GM18498 (cell line): ENCODE measurements around the gene ZBTB17.
"Not testable (repeated sequence)": the region's sequence is repeated elsewhere in the genome, so short reads cannot be mapped to it uniquely, and the experiment has no call there.

ENCODE experiments used
- ATAC-seq: cut with Tn5 transposase; IDR thresholded peaks from one replicate; pipeline ENCODE4 v1.9.1; 2021; ENCODE audit warnings: mild to moderate bottlenecking, moderate library complexity; ENCODE audit not compliant: unreplicated experiment

Gene ZBTB17

GRCh38 chr1:15902882-15903281, 73.0 kb downstream of the ZBTB17 start:
- no peak for ATAC-seq

DNA sequence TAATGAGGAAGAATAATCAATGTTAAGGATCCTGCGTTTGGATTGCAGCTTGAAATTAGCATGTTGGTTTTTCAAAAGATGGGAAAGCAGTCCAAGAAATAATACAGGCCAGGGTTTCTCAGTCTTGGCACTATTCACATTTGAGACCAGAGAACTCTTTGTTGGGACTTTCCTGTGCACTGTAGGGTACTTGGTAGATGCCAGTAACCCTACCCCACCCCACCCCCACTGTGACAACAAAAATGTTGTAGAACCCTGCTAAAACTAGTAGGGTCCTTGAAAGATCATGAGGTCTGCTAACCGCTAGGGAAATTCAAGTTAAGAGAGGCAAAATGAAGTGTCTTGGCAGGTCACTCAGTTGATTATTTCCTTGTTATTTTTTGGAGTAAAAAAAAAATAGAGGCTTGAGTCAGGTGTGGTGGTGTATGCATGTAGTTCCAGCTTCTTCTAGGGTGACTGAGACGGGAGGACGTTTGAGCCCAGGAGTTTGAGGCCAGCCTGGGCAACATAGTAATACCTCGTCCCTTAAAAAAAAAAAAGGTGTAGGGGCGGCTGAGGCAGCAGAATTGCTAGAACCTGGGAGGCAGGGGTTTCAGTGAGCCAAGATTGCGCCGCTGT, 75.1 kb downstream of the ZBTB17 start:
- no peak for ATAC-seq

- ATAC-seq, result no peak
These were observed 76.6 kb downstream of the ZBTB17 start for GRCh38 chr1:15899266-15899665.

DNA sequence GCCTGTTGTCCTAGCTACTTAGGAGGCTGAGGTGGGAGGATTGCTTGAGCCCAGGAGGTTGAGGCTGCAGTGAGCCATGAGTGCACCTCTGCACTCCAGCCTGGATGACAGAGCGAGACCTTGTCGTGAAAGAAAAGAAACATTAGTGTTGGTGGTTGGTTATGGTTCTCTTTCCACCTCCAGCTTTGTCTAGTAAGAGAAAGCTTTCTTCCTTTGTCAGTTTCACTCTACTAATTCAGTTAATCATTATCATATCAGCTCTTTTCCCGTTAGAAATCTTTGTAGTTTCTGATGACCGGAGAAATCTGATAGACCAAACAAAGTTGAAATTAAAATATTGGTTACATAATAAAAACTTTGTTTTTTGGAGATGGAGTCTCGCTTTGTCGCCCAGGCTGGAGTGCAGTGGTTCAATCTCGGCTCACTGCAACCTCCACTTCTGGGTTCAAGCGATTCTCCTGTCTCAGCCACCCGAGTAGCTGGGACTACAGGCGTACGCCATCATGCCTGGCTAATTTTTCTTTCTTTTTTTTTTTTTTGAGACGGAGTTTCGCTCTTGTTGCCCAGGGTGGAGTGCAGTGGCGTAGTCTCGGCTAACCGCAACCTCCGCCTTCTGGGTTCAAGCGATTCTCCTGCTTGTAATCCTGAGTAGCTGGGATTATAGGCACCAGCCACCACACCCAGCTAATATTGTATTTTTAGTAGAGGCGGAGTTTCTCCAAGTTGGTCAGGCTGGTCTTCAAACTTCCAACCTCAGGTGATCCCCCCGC, 78.9 kb downstream of the ZBTB17 start:
- ATAC-seq, result not testable (repeated sequence)

GRCh38 chr1:15895233-15895632, 80.7 kb downstream of the ZBTB17 start:
- no peak for ATAC-seq

- not testable (repeated sequence) for ATAC-seq
These were observed 82.9 kb downstream of the ZBTB17 start for GRCh38 chr1:15892857-15893599.
